ENCODE data around the gene PNPO. TPM values are rescaled to one million over a fixed set of nuclear protein-coding genes. Genes with fewer than 3 reads are reported as not detected.
A peak's percentile ranks its signal among the peaks of the same experiment; 100 is the strongest.

Gene PNPO
- total and polyA plus RNA-seq, 8 donors: 7.6 to 44.2 (median 12.1) TPM; not detected in 1

GRCh38 chr17:47896672-47897490 lies 44.5 kb upstream of the PNPO start:
- Histone ChIP-seq H3K9me3 (no peaks in the 10 kb centered on the region), H3K27ac (peak overlapping the region; percentile 98 to 100 (median 100)), H3K27me3 (no peaks in the 10 kb centered on the region), H3K36me3 (peaks cover 0 to 20% (median 10%) of the 10 kb centered on the region in 4 donors), H3K4me1 (peaks cover 10 to 59% (median 43%) of the 10 kb centered on the region in 4 donors), H3K4me3 (peak overlapping the region; percentile 64 to 89 (median 69))
- WGBS, 5 donors: 1 to 3% (median 2%) methylated on average over 14 to 22 of the region's 22 CpGs
- TF ChIP-seq CTCF (IDR thresholded peaks at IDR 0.05) (no peak), EP300 (IDR thresholded peaks at IDR 0.05) (no peak), POLR2A (IDR thresholded peaks at IDR 0.05) (no peak), POLR2AphosphoS5 (IDR thresholded peaks at IDR 0.05) (no peak)
- intact Hi-C loops (cut with DNase I; ENCODE audit: low total_unique reads): no loop called here
- DNase-seq: no peak

GRCh38 chr17:47897561-47897960 lies 43.8 kb upstream of the PNPO start:
- no peak for DNase-seq
- H3K27me3 ChIP-seq: no peaks in the 10 kb centered on the region
- H3K36me3 ChIP-seq: peaks cover 0 to 20% (median 10%) of the 10 kb centered on the region in 4 donors
- peaks cover 10 to 65% (median 46%) of the 10 kb centered on the region in 4 donors for H3K4me1 ChIP-seq
- H3K27ac ChIP-seq: peak overlapping the region in 3 of 5 donors; percentile 98 to 100 (median 100)
- TF ChIP-seq POLR2A (IDR thresholded peaks at IDR 0.05): no peak
- no peak for TF ChIP-seq EP300 (IDR thresholded peaks at IDR 0.05)
- TF ChIP-seq CTCF (IDR thresholded peaks at IDR 0.05): no peak
- TF ChIP-seq POLR2AphosphoS5 (IDR thresholded peaks at IDR 0.05): no peak
- no peaks in the 10 kb centered on the region for H3K9me3 ChIP-seq
- 74 to 80% (median 79%) methylated on average over 5 of the region's 5 CpGs for WGBS, 5 donors
- intact Hi-C loops (cut with DNase I; ENCODE audit: low total_unique reads): no loop called here
- peak overlapping the region in 3 of 4 donors; percentile 64 to 89 (median 67) for H3K4me3 ChIP-seq

GRCh38 chr17:47898241-47898640 lies 43.1 kb upstream of the PNPO start:
- Histone ChIP-seq H3K4me3 (no peak overlapping the region), H3K27ac (no peak overlapping the region)

GRCh38 chr17:47899643-47900042 lies 41.7 kb upstream of the PNPO start:
- 80 to 92% (median 87%) methylated on average over 4 to 5 of the region's 5 CpGs for WGBS, 5 donors

More at GRCh38 chr17:47898241-47898640, 43.1 kb upstream of the PNPO start:
- Histone ChIP-seq H3K4me1 (peaks cover 10 to 69% (median 47%) of the 10 kb centered on the region in 4 donors), H3K27me3 (no peaks in the 10 kb centered on the region), H3K36me3 (peaks cover 0 to 20% (median 10%) of the 10 kb centered on the region in 4 donors), H3K9me3 (no peaks in the 10 kb centered on the region)
- intact Hi-C loops (cut with DNase I; ENCODE audit: low total_unique reads): no loop called here
- no peak for TF ChIP-seq POLR2AphosphoS5 (IDR thresholded peaks at IDR 0.05)
- TF ChIP-seq CTCF (IDR thresholded peaks at IDR 0.05): no peak
- no peak for TF ChIP-seq EP300 (IDR thresholded peaks at IDR 0.05)
- no peak for TF ChIP-seq POLR2A (IDR thresholded peaks at IDR 0.05)
- no peak for DNase-seq

More at GRCh38 chr17:47899643-47900042, 41.7 kb upstream of the PNPO start:
- Histone ChIP-seq H3K27ac (peak overlapping the region in 1 of 5 donors; percentile 52), H3K36me3 (peaks cover 0 to 20% (median 10%) of the 10 kb centered on the region in 4 donors), H3K9me3 (no peaks in the 10 kb centered on the region), H3K27me3 (no peaks in the 10 kb centered on the region), H3K4me3 (no peak overlapping the region), H3K4me1 (peaks cover 15 to 70% (median 43%) of the 10 kb centered on the region in 4 donors)
- TF ChIP-seq CTCF (IDR thresholded peaks at IDR 0.05): no peak
- no peak for TF ChIP-seq POLR2AphosphoS5 (IDR thresholded peaks at IDR 0.05)
- TF ChIP-seq POLR2A (IDR thresholded peaks at IDR 0.05): no peak
- no peak for TF ChIP-seq EP300 (IDR thresholded peaks at IDR 0.05)
- intact Hi-C loops (cut with DNase I; ENCODE audit: low total_unique reads): no loop called here
- no peak for DNase-seq
